ENCODE measurements around the gene NXF2. TPM values are rescaled to one million over a fixed set of nuclear protein-coding genes. Genes with fewer than 3 reads are reported as not detected.

The NXF2 gene, protein sequence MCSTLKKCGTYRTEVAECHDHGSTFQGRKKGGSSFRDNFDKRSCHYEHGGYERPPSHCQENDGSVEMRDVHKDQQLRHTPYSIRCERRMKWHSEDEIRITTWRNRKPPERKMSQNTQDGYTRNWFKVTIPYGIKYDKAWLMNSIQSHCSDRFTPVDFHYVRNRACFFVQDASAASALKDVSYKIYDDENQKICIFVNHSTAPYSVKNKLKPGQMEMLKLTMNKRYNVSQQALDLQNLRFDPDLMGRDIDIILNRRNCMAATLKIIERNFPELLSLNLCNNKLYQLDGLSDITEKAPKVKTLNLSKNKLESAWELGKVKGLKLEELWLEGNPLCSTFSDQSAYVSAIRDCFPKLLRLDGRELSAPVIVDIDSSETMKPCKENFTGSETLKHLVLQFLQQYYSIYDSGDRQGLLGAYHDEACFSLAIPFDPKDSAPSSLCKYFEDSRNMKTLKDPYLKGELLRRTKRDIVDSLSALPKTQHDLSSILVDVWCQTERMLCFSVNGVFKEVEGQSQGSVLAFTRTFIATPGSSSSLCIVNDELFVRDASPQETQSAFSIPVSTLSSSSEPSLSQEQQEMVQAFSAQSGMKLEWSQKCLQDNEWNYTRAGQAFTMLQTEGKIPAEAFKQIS
- total RNA-seq = not detected

DNA sequence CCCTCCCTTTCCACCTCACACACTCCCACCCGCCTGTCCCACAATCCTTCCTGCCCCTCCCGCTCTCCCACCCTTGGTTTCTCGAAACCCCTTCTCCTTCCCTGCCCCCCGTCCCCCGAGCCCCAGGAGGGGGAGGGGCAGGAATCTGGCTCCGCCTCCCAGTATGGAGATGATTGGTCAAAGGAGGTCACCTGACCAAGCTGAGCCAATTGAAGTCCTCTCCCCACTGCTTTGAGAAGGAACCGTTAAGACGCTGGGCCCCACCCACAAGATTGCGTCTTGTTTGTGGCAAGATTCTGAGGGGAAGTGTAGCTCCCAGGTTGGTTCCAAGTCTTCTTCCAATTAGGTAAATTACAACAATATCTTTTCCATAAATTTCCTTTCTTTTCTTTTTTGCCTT lies at the start of gene NXF2:
TSS of gene NXF2 (plus strand) at position 275 of the 400 bp plus-strand sequence. CDS start 59,912 bp downstream, outside the sequence.

DNA sequence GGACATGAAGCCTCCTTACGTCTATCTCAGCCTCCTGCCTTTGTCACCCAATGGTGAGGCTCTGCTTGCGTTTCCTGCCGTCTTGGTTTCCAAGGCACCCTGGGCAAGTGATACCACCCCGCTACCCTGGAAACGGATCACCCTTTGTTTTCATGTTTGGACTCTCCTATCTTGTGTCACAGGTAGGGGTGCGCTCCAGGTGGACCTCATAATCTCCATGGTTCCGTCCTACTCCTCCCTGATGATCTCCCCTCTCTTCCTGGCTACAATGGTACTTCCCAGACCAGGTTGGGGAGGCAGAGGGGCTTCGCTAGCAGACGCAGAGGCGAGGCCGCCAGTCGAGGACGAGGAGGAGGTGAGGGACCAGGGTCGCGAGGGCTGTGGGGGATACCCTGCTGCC lies 32.0 kb upstream of the NXF2 start, which contains the start of gene TCP11X1:
TSS of gene TCP11X1 (plus strand) at position 316 of the 400 bp plus-strand sequence.

Other genes starting within 250 kb of the NXF2 start
- gene TCEAL2, start 121.5 kb upstream of the NXF2 start, total RNA-seq = under 1 TPM; 0.22 to 0.25 TPM
- not detected for gene TCEAL6, start 104.7 kb upstream of the NXF2 start, total RNA-seq
- 1 to 10 TPM; 4.6 to 5.8 TPM for gene BEX5, start 91.2 kb upstream of the NXF2 start, total RNA-seq
- not detected for gene TCP11X1, start 31.9 kb upstream of the NXF2 start, total RNA-seq
- gene NXF2B, start 192.8 kb downstream of the NXF2 start, total RNA-seq = not detected
- not detected for gene TCP11X2, start 224.6 kb downstream of the NXF2 start, total RNA-seq